Activated CD4-positive, alpha-beta T cell treated with anti-CD3 and anti-CD28 coated beads, Interleukin-2, Interleukin-4, amounts not matched to agents 100 ng/mL and 50 ng/mL, durations not matched to agents 16 hours and 8 hours (primary cell): ENCODE results near the gene REM2.

ENCODE experiments used
- DNase-seq: peaks from one replicate; pipeline ENCODE4 v3.0.0-alpha.2; 2020; ENCODE audit warnings: low spot score

The REM2 gene

GRCh38 chr14:22883173-22883976, at the start of gene REM2:
Gene REM2 (plus strand): TSS chr14:22883222. CDS start chr14:22883288, 66 bp downstream.
- no peak for DNase-seq

- DNase-seq = no peak
Measured at GRCh38 chr14:22835505-22835904, 47.5 kb upstream of the REM2 start.

- DNase-seq = no peak
Measured at GRCh38 chr14:22836301-22837113, 46.5 kb upstream of the REM2 start, which contains the start of gene MMP14. Gene MMP14 (plus strand): TSS chr14:22836585. CDS start chr14:22836818, 233 bp downstream.

GRCh38 chr14:22837114-22837749, 45.8 kb upstream of the REM2 start:
- no peak for DNase-seq

GRCh38 chr14:22837750-22838538, 45.1 kb upstream of the REM2 start:
- DNase-seq = no peak

GRCh38 chr14:22838631-22839041, 44.4 kb upstream of the REM2 start:
- DNase-seq = no peak

- no peak for DNase-seq
Measured at GRCh38 chr14:22839159-22839779, 43.8 kb upstream of the REM2 start.

- no peak for DNase-seq
Measured at GRCh38 chr14:22841311-22841710, 41.7 kb upstream of the REM2 start.

- no peak for DNase-seq
Measured at GRCh38 chr14:22841769-22842168, 41.3 kb upstream of the REM2 start.

- no peak for DNase-seq
Measured at GRCh38 chr14:22842211-22843122, 40.6 kb upstream of the REM2 start.

GRCh38 chr14:22843123-22843925, 39.7 kb upstream of the REM2 start:
- no peak for DNase-seq

GRCh38 chr14:22844221-22845102, 38.6 kb upstream of the REM2 start:
- DNase-seq = no peak

GRCh38 chr14:22845103-22845394, 38.0 kb upstream of the REM2 start:
- no peak for DNase-seq

- no peak for DNase-seq
Measured at GRCh38 chr14:22845821-22846625, 37.0 kb upstream of the REM2 start.

- no peak for DNase-seq
Measured at GRCh38 chr14:22846811-22847307, 36.2 kb upstream of the REM2 start.

GRCh38 chr14:22847661-22848341, 35.2 kb upstream of the REM2 start:
- DNase-seq = no peak
